Ishikawa (cell line): Measurements from ENCODE around the gene NLGN1.

ENCODE experiments used
- CEBPB ChIP-seq: IDR thresholded peaks from 2 replicates; pipeline ENCODE4 v1.6.1; 2012
- CREB1 ChIP-seq: IDR thresholded peaks from 2 replicates; pipeline ENCODE4 v1.6.1; 2012; ENCODE audit warnings: low read depth
- EGR1 ChIP-seq: IDR thresholded peaks from 2 replicates; pipeline ENCODE4 v1.6.1; 2012
- EP300 ChIP-seq: IDR thresholded peaks from 2 replicates; pipeline ENCODE4 v1.6.1; 2012; ENCODE audit warnings: borderline replicate concordance
- FOXM1 ChIP-seq: IDR thresholded peaks from 2 replicates; pipeline ENCODE4 v1.6.1; 2012; ENCODE audit warnings: low read depth, borderline replicate concordance
- NFIC ChIP-seq: IDR thresholded peaks from 2 replicates; pipeline ENCODE4 v1.6.1; 2012
- RAD21 ChIP-seq: IDR thresholded peaks from 2 replicates; pipeline ENCODE4 v1.6.1; 2012; ENCODE audit warnings: low read depth
- TAF1 ChIP-seq: IDR thresholded peaks from 2 replicates; pipeline ENCODE4 v1.6.1; 2012; ENCODE audit warnings: low read depth, mild to moderate bottlenecking
- TCF12 ChIP-seq: IDR thresholded peaks from 2 replicates; pipeline ENCODE4 v1.6.1; 2012; ENCODE audit warnings: low read depth
- TEAD4 ChIP-seq: IDR thresholded peaks from 2 replicates; pipeline ENCODE4 v1.6.1; 2012
- YY1 ChIP-seq: IDR thresholded peaks from 2 replicates; pipeline ENCODE4 v1.6.1; 2012; ENCODE audit warnings: low read depth
- ZBTB7A ChIP-seq: IDR thresholded peaks from 2 replicates; pipeline ENCODE4 v1.6.1; 2012; ENCODE audit warnings: low read depth
- TF ChIP-seq, protein P1 (sequence below): IDR thresholded peaks from 2 replicates; pipeline ENCODE4 v1.6.1; 2012; ENCODE audit warnings: low read depth, mild to moderate bottlenecking
- TF ChIP-seq, protein P2 (sequence below): IDR thresholded peaks from 2 replicates; pipeline ENCODE4 v1.6.1; 2012
- TF ChIP-seq, protein P3 (sequence below): IDR thresholded peaks from 2 replicates; pipeline ENCODE4 v1.6.1; 2012

Gene NLGN1

DNA sequence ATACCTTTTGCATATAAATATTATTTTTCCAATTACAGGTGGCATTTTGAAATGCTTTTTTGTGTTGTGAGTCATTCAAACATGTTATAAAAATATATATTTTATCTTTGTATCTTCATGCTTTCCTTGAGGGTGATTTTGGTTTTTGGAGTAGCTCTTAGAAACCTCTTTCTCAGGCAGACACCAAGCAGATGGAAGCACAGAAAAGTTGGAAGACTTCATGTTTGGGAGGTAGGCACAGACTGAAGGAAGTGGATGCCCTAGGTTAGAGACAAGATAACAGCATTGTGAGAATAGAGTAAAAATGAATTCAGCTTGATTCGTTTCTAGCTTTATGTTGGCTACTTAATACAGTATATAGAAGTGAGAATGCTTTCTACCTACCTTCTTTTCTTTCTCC, 338.3 kb downstream of the NLGN1 start:
- TF ChIP-seq FOXM1 (no peak), YY1 (no peak), ZBTB7A (no peak), TCF12 (no peak), TEAD4 (no peak), TAF1 (no peak), EP300 (no peak), RAD21 (no peak)
- TF ChIP-seq, protein P1, sequence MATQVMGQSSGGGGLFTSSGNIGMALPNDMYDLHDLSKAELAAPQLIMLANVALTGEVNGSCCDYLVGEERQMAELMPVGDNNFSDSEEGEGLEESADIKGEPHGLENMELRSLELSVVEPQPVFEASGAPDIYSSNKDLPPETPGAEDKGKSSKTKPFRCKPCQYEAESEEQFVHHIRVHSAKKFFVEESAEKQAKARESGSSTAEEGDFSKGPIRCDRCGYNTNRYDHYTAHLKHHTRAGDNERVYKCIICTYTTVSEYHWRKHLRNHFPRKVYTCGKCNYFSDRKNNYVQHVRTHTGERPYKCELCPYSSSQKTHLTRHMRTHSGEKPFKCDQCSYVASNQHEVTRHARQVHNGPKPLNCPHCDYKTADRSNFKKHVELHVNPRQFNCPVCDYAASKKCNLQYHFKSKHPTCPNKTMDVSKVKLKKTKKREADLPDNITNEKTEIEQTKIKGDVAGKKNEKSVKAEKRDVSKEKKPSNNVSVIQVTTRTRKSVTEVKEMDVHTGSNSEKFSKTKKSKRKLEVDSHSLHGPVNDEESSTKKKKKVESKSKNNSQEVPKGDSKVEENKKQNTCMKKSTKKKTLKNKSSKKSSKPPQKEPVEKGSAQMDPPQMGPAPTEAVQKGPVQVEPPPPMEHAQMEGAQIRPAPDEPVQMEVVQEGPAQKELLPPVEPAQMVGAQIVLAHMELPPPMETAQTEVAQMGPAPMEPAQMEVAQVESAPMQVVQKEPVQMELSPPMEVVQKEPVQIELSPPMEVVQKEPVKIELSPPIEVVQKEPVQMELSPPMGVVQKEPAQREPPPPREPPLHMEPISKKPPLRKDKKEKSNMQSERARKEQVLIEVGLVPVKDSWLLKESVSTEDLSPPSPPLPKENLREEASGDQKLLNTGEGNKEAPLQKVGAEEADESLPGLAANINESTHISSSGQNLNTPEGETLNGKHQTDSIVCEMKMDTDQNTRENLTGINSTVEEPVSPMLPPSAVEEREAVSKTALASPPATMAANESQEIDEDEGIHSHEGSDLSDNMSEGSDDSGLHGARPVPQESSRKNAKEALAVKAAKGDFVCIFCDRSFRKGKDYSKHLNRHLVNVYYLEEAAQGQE: no peak

DNA sequence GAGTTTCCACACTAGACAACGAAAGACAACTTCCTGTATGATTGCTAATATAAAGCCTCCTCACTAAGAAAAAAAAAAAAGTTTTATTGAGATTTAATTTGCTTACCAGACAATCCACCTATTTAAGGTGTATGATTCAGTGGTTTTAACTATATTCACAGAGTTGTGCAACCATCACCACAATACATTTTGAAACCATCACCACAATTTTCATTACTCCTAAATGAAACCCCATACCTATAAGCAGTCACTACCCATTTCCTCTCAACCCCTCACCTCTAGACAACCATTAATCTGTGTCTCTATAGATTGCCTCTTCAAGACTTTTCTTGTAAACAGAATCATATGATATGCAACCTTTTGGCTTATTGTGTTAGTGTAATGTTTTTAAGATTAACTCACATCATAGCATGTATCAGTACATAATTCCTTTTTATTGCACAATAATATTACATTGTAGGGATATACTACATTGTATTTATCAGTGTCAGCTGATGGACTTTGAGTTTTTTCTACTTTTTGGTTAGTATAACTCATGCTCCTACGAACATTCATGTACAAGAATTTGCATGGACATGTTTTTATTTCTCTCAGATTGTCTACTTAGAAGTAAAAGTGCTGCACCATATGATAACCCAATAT, 339.7 kb downstream of the NLGN1 start:
- TF ChIP-seq EGR1 (no peak), TEAD4 (no peak), TAF1 (no peak), RAD21 (no peak), NFIC (no peak), CREB1 (no peak), FOXM1 (no peak), ZBTB7A (no peak), EP300 (no peak), TCF12 (no peak), YY1 (no peak), CEBPB (no peak)
- TF ChIP-seq, protein P1: no peak
- TF ChIP-seq, protein P2, sequence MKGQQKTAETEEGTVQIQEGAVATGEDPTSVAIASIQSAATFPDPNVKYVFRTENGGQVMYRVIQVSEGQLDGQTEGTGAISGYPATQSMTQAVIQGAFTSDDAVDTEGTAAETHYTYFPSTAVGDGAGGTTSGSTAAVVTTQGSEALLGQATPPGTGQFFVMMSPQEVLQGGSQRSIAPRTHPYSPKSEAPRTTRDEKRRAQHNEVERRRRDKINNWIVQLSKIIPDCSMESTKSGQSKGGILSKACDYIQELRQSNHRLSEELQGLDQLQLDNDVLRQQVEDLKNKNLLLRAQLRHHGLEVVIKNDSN: no peak
- TF ChIP-seq, protein P3, sequence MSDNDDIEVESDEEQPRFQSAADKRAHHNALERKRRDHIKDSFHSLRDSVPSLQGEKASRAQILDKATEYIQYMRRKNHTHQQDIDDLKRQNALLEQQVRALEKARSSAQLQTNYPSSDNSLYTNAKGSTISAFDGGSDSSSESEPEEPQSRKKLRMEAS: no peak

DNA sequence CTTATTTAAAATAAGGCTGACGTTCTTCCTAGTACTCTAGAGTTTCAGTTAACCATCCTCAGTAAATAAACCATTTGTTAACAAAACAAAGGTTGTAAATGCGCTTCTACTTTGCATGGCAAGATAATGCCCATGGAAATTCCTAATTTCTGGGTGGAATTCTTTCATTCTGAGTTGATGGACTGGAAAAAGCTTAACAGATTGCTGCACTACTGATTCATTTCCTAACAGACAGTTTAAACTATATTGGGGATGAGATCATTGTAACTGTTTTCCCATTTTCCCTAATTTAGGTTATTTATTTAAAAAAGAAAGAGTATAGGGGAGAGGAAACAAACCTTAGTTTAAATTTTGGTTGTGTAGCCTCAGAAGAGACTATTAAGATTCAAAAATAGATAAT, 342.2 kb downstream of the NLGN1 start:
- TF ChIP-seq, protein P1: no peak
- TF ChIP-seq RAD21 (no peak), YY1 (no peak), TAF1 (no peak), NFIC (no peak), CEBPB (no peak), FOXM1 (no peak), TEAD4 (no peak), EP300 (no peak), CREB1 (no peak), EGR1 (no peak), TCF12 (no peak), ZBTB7A (no peak)
- TF ChIP-seq, protein P3: no peak
- TF ChIP-seq, protein P2: no peak

DNA sequence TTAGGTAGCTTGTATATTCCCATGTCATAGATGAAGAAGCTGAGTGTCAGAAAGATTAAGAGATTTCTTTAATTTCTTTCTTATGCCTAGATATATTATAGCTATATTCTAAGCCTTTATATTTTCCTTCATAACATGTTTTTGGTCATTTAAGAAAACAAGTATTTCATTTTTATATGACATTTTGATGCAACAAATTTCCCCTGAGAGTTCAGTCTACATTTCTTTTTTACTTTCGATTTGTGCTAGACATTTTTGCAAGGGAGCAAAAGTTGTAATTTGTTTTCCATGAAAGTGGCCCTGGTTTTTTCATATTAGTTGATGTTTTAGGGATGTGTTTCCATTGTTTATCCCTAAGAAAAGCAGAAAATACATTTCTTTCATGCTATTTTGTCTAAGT, 344.9 kb downstream of the NLGN1 start:
- TF ChIP-seq RAD21: no peak
- TF ChIP-seq FOXM1: no peak
- TF ChIP-seq TEAD4: no peak
- no peak for TF ChIP-seq CEBPB
- TF ChIP-seq TCF12: no peak
